IMR-90 (cell line): ENCODE results near the gene CCNG1. TPM values are rescaled to one million over a fixed set of nuclear protein-coding genes. Genes with fewer than 3 reads are reported as not detected.
"Not testable (repeated sequence)": the region's sequence is repeated elsewhere in the genome, so short reads cannot be mapped to it uniquely, and the experiment has no call there.

Source experiments
- ATAC-seq: fragments of 200-7000 bp; cut with Tn5 transposase; 2 replicates; pipeline ENCODE4 v1.9.1; 2020; ENCODE audit warnings: low read depth, mild to moderate bottlenecking, moderate library complexity
- BruUV-seq: library from RNA; stranded (reverse); fragments of 400-500 nt; replicated peaks from 2 replicates; lab custom pipeline; 2021; lab: Mats Ljungman, UMichigan
- CTCF ChIA-PET: fragments of 300-600 bp; formaldehyde crosslinking; extraction: SDS; loops from one replicate; lab custom pipeline; 2021; ENCODE audit warnings: antibody characterized with exemption; lab: Yijun Ruan, JAX
- POLR2A ChIA-PET: fragments of 300-600 bp; sonication (Branson Sonifier 250); formaldehyde crosslinking; loops from one replicate; lab custom pipeline; 2022; ENCODE audit warnings: antibody characterized with exemption; ENCODE audit not compliant: unreplicated experiment; lab: Charles Lee
- DNase-seq: peaks from one replicate; pipeline ENCODE4 v3.0.0; 2013
- H2AFZ ChIP-seq: replicated peaks from 2 replicates; pipeline ENCODE3; 2013; ENCODE audit warnings: low read length, mild to moderate bottlenecking; ENCODE audit not compliant: poor library complexity
- H2AK5ac ChIP-seq: 2 replicates; pipeline ENCODE4 v1.6.1; 2013; ENCODE audit warnings: low read depth, low read length, inconsistent platforms
- H2AK9ac ChIP-seq: replicated peaks from 2 replicates; pipeline ENCODE3; 2013; ENCODE audit warnings: mild to moderate bottlenecking, low read depth, low read length, moderate library complexity; ENCODE audit not compliant: poor library complexity
- H2BK120ac ChIP-seq: 2 replicates; pipeline ENCODE4 v1.6.1; 2013; ENCODE audit warnings: low read depth, low read length, inconsistent platforms
- H2BK15ac ChIP-seq: 3 replicates; pipeline ENCODE4 v1.6.1; 2013; ENCODE audit warnings: low read depth, low read length, inconsistent platforms
- H2BK20ac ChIP-seq: 2 replicates; pipeline ENCODE4 v1.6.1; 2013; ENCODE audit warnings: low read depth, mild to moderate bottlenecking, inconsistent platforms, low read length, moderate library complexity
- H2BK5ac ChIP-seq: 2 replicates; pipeline ENCODE4 v1.6.1; 2013; ENCODE audit warnings: mild to moderate bottlenecking, low read depth, low read length, inconsistent platforms; ENCODE audit not compliant: poor library complexity, severe bottlenecking
- H3K14ac ChIP-seq: replicated peaks from 2 replicates; pipeline ENCODE4 v1.6.1; 2013; ENCODE audit warnings: low read depth, low read length, inconsistent platforms
- H3K18ac ChIP-seq: 2 replicates; pipeline ENCODE4 v1.6.1; 2013; ENCODE audit warnings: low read depth, low read length, control low read depth
- H3K23ac ChIP-seq: 2 replicates; pipeline ENCODE4 v1.6.1; 2013; ENCODE audit warnings: low read depth, low read length, inconsistent platforms
- H3K27ac ChIP-seq: 2 replicates; pipeline ENCODE4 v1.5.1; 2013; ENCODE audit warnings: mild to moderate bottlenecking, control low read depth, low read length; ENCODE audit not compliant: insufficient read depth
- H3K27me3 ChIP-seq: 2 replicates; pipeline ENCODE4 v1.6.1; 2013; ENCODE audit warnings: low read length; ENCODE audit not compliant: control insufficient read depth, insufficient read depth
- H3K36me3 ChIP-seq: 2 replicates; pipeline ENCODE4 v1.6.1; 2013; ENCODE audit warnings: low read length, mixed read lengths; ENCODE audit not compliant: control insufficient read depth, insufficient read depth
- H3K4ac ChIP-seq: 2 replicates; pipeline ENCODE4 v1.6.1; 2013; ENCODE audit warnings: low read depth, low read length, inconsistent platforms
- H3K4me1 ChIP-seq: 2 replicates; pipeline ENCODE4 v1.6.1; 2013; ENCODE audit warnings: low read length, mixed read lengths; ENCODE audit not compliant: control insufficient read depth, insufficient read depth
- H3K4me2 ChIP-seq: 2 replicates; pipeline ENCODE4 v1.6.1; 2013; ENCODE audit warnings: low read depth, mild to moderate bottlenecking, control low read depth, low read length, moderate library complexity
- H3K4me3 ChIP-seq: 2 replicates; pipeline ENCODE4 v1.5.1; 2013; ENCODE audit warnings: low read depth, mild to moderate bottlenecking, control low read depth, low read length, moderate library complexity; ENCODE audit not compliant: insufficient read depth
- H3K56ac ChIP-seq: 2 replicates; pipeline ENCODE4 v1.6.1; 2013; ENCODE audit warnings: low read length, inconsistent platforms; ENCODE audit not compliant: insufficient read depth; ENCODE audit errors: extremely low read depth
- H3K79me1 ChIP-seq, 2 experiments: 2 replicates each; pipeline ENCODE4 v1.6.1; 2013; ENCODE audit warnings: low read length in 2 of 2, inconsistent platforms in 1 of 2, low read depth in 1 of 2
- H3K9ac ChIP-seq: 2 replicates; pipeline ENCODE4 v1.6.1; 2013; ENCODE audit warnings: low read depth, low read length, control low read depth
- H3K9me1 ChIP-seq: 2 replicates; pipeline ENCODE4 v1.6.1; 2013; ENCODE audit warnings: low read length, inconsistent platforms; ENCODE audit not compliant: insufficient read depth
- H3K9me3 ChIP-seq: 2 replicates; pipeline ENCODE4 v1.6.1; 2013; ENCODE audit warnings: low read length; ENCODE audit not compliant: control insufficient read depth, insufficient read depth
- H4K20me1 ChIP-seq: 2 replicates; pipeline ENCODE4 v1.6.1; 2013; ENCODE audit warnings: low read length, inconsistent platforms; ENCODE audit not compliant: insufficient read depth
- H4K5ac ChIP-seq: 2 replicates; pipeline ENCODE4 v1.6.1; 2013; ENCODE audit warnings: mild to moderate bottlenecking, low read depth, low read length, control low read depth
- H4K8ac ChIP-seq, 2 experiments: 2 replicates each; pipeline ENCODE4 v1.6.1; 2013; ENCODE audit warnings: low read depth in 2 of 2, low read length in 2 of 2, control low read depth in 1 of 2, inconsistent platforms in 1 of 2
- H4K91ac ChIP-seq: 2 replicates; pipeline ENCODE4 v1.6.1; 2013; ENCODE audit warnings: low read depth, low read length, inconsistent platforms; ENCODE audit not compliant: insufficient read depth
- CEBPB ChIP-seq: IDR thresholded peaks from 2 replicates; pipeline ENCODE4 v1.6.1; 2012; ENCODE audit warnings: low read depth, low read length, improper control_type of control experiment
- WGBS, 2 experiments: methylation state at CpG; one replicate each; pipeline versions ENCODE4 v1.1.5 to v1.1.7; 2013; ENCODE audit warnings: missing lambda C conversion rate in 2 of 2; ENCODE audit not compliant: insufficient read length in 1 of 2; ENCODE audit errors: extremely low coverage in 2 of 2; 5-methylcytosine and 5-hydroxymethylcytosine counted together
- dilution Hi-C: fragments of 300-500 bp; cut with HindIII; formaldehyde crosslinking; loops from one replicate; pipeline ENCODE4 v1.14.3; 2018; ENCODE audit warnings: low sequenced_read_pairs; ENCODE audit not compliant: unreplicated experiment
- in situ Hi-C: fragments of 300-500 bp; cut with MboI; formaldehyde crosslinking; loops from 3 replicates; pipeline ENCODE4 v1.14.3; 2019; ENCODE audit warnings: low sequenced_read_pairs, inconsistent platforms, mixed read lengths
- intact Hi-C: fragments of 100-400 bp; cut with micrococcal nuclease; formaldehyde crosslinking; loops from 2 replicates; pipeline ENCODE4 v1.10.0; 2022
- polyA plus RNA-seq, 3 experiments: library from polyadenylated mRNA; depleted of rRNA; stranded (reverse); fragments of >200 nt; gene quantifications; 2 replicates each; pipeline ENCODE4 v1.2.3, GENCODE V29; 2012; ENCODE audit warnings: low replicate concordance in 1 of 3
- total RNA-seq: library from RNA; depleted of rRNA; stranded (reverse); fragments of >200 nt; gene quantifications from 2 replicates; pipeline ENCODE4 v1.2.3, GENCODE V29; 2012
- TF ChIP-seq, protein P1 (sequence below): conservative IDR thresholded peaks from 2 replicates; pipeline ENCODE4 v1.5.1; 2012; ENCODE audit warnings: mild to moderate bottlenecking, low read depth, low read length, improper control_type of control experiment

The CCNG1 gene
- total and polyA plus RNA-seq, 2 of the 4 experiments (the other 2 are of a cell fraction) = 72.0 to 382 TPM

DNA sequence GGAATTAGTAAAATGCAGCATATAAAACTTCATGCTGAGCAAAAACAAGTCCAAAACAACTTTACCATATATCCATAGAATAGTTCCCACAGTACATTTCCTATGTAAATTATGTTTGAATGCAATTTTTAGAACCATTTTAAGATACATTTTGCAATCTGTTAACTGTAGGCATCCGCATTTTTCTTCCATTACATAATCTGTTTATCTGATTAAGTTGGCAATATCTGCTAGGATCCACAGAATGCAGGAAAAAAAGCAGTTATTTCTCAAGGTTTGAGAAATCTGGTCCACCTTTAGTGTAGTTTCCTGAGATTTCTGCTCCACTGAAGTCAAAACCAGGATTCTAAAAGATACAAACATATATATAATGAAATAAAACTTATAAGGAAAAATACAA, 16.3 kb downstream of the CCNG1 start:
- Histone ChIP-seq H4K91ac (no peak overlapping the region), H3K14ac (no peak overlapping the region), H3K27ac (no peak overlapping the region), H3K18ac (no peak overlapping the region), H4K8ac (no peak overlapping the region), H3K9ac (no peak overlapping the region), H3K9me1 (no peaks in the 10 kb centered on the region), H3K56ac (no peak overlapping the region), H2AFZ (no peak overlapping the region), H2BK120ac (no peak overlapping the region), H2AK5ac (no peak overlapping the region), H4K20me1 (no peaks in the 10 kb centered on the region), H3K23ac (no peak overlapping the region), H3K36me3 (peaks cover 9% of the 10 kb centered on the region), H3K4me3 (no peak overlapping the region), H3K9me3 (no peaks in the 10 kb centered on the region), H3K4me2 (no peak overlapping the region), H3K4me1 (no peaks in the 10 kb centered on the region), H4K5ac (no peak overlapping the region), H2AK9ac (no peak overlapping the region), H2BK5ac (no peak overlapping the region), H2BK15ac (no peak overlapping the region), H3K27me3 (no peaks in the 10 kb centered on the region), H2BK20ac (no peak overlapping the region), H3K79me1 (0 out of 4 replicates have a peak, but pooled peaks cover 4 to 6% of the 10 kb centered on the region in 2 experiments), H3K4ac (no peak overlapping the region)
- intact Hi-C loops (no loop called here), in situ Hi-C loops (no loop called here), dilution Hi-C loops (no loop called here)
- ATAC-seq (peak; percentile 44; the same call in 1 of the 2 replicates), DNase-seq (peak; percentile 53)
- WGBS, 2 experiments = no CpG with 5 or more reads among the region's 1 CpG
- no TSS peak for BruUV-seq
- ChIA-PET POLR2A (no interaction called here), CTCF (interaction anchor here (1.2 kb wide), 1 partner anchor 20 kb away, joined by 3 read pairs; no protein-coding TSS in a partner anchor)
- TF ChIP-seq, protein P1, sequence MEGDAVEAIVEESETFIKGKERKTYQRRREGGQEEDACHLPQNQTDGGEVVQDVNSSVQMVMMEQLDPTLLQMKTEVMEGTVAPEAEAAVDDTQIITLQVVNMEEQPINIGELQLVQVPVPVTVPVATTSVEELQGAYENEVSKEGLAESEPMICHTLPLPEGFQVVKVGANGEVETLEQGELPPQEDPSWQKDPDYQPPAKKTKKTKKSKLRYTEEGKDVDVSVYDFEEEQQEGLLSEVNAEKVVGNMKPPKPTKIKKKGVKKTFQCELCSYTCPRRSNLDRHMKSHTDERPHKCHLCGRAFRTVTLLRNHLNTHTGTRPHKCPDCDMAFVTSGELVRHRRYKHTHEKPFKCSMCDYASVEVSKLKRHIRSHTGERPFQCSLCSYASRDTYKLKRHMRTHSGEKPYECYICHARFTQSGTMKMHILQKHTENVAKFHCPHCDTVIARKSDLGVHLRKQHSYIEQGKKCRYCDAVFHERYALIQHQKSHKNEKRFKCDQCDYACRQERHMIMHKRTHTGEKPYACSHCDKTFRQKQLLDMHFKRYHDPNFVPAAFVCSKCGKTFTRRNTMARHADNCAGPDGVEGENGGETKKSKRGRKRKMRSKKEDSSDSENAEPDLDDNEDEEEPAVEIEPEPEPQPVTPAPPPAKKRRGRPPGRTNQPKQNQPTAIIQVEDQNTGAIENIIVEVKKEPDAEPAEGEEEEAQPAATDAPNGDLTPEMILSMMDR = no peak
- TF ChIP-seq CEBPB = peak; percentile 63

DNA sequence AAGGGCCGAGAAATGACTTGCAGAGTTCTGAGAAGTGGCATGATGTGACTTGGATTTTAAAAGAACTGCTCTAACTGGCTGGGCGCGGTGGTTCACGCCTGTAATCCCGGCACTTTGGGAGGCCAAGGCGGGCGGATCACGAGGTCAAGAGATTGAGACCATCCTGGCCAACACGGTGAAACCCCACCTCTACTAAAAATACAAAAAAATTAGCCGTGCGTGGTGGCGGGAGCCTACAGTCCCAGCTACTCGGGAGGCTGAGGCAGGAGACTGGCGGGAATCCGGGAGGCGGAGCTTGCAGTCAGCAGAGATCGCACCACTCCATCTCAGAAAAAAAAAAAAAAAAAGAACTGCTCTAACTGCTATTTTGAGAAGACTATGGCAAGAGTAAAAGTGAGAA, 18.0 kb downstream of the CCNG1 start:
- H4K5ac ChIP-seq, H2BK15ac ChIP-seq, H3K9ac ChIP-seq, H3K4me3 ChIP-seq, CTCF ChIA-PET, DNase-seq, H3K18ac ChIP-seq, dilution Hi-C loops, H3K27ac ChIP-seq, H3K4me1 ChIP-seq, H3K56ac ChIP-seq, H4K91ac ChIP-seq, H2AK5ac ChIP-seq, H3K4ac ChIP-seq, intact Hi-C loops, POLR2A ChIA-PET, H2AK9ac ChIP-seq, H3K27me3 ChIP-seq, H3K9me1 ChIP-seq, H4K8ac ChIP-seq, H3K23ac ChIP-seq, H4K20me1 ChIP-seq, H2BK5ac ChIP-seq, ATAC-seq, H2BK20ac ChIP-seq, H3K9me3 ChIP-seq, in situ Hi-C loops, H2BK120ac ChIP-seq, H3K14ac ChIP-seq, H3K4me2 ChIP-seq, H3K36me3 ChIP-seq, H2AFZ ChIP-seq, BruUV-seq: not testable (repeated sequence)
- no CpG with 5 or more reads among the region's 17 CpGs for WGBS, 2 experiments
- peaks cover 10 to 14% of the 10 kb centered on the region in 2 experiments; a peak in 1 of 4 replicates for H3K79me1 ChIP-seq
